ENCODE results near the gene DDX10. TPM values are rescaled to one million over a fixed set of nuclear protein-coding genes. Genes with fewer than 3 reads are reported as not detected.

DDX10 gene
- total RNA-seq, 1 experiment from 2014 or later, result 43.4 TPM

GRCh38 chr11:108866781-108867180, 201.9 kb downstream of the DDX10 start:
- Histone ChIP-seq H3K9me3 (replicated peaks) (no peaks in the 10 kb centered on the region), H3K4me1 (no peaks in the 10 kb centered on the region), H3K27me3 (no peaks in the 10 kb centered on the region), H3K27ac (no peak overlapping the region), H3K4me3 (no peak overlapping the region), H3K36me3 (no peaks in the 10 kb centered on the region)
- DNase-seq, result no peak

DNA sequence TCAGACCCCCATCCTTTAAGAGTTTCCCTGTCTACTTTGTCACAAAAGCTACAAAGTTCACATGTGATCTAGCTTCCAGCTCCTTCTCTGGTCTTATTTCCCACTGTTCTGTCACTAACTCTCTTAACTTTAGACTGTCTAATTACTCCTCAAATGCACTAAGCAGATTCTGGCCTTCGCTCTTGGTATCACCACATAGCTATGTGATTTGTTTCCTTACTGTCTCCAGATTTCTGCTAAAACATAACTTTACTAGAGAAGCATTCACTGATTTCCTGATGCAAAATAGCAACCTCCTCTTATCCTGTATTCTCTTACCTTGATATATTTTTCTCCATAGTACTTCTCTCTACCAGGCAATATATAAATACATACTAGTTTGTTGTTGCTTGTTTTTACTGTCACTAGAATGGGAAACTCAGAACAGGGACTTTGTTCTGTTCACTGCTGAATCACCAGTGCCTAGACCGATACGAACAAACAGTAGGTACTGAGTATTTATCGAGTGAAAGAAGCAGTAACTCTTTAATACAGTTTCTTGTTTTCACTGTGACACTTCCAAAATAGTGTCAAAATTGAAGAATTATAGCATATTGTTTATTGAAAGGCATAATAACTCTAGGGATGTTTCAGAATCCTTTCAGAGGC, 205.6 kb downstream of the DDX10 start:
- Histone ChIP-seq H3K36me3 (no peaks in the 10 kb centered on the region), H3K27ac (no peak overlapping the region), H3K4me1 (no peaks in the 10 kb centered on the region), H3K4me3 (no peak overlapping the region), H3K9me3 (replicated peaks) (no peaks in the 10 kb centered on the region), H3K27me3 (no peaks in the 10 kb centered on the region)
- DNase-seq, result no peak

- H3K9me3 ChIP-seq (replicated peaks), result no peaks in the 10 kb centered on the region
Observed at GRCh38 chr11:108871152-108871551, 206.3 kb downstream of the DDX10 start.

GRCh38 chr11:108871867-108872266, 207.0 kb downstream of the DDX10 start:
- no peak overlapping the region for H3K4me3 ChIP-seq
- no peaks in the 10 kb centered on the region for H3K4me1 ChIP-seq
- H3K9me3 ChIP-seq (replicated peaks), result no peaks in the 10 kb centered on the region
- no peaks in the 10 kb centered on the region for H3K27me3 ChIP-seq
- no peaks in the 10 kb centered on the region for H3K36me3 ChIP-seq
- no peak for DNase-seq
- no peak overlapping the region for H3K27ac ChIP-seq

More at GRCh38 chr11:108871152-108871551, 206.3 kb downstream of the DDX10 start:
- Histone ChIP-seq H3K4me1 (no peaks in the 10 kb centered on the region), H3K27me3 (no peaks in the 10 kb centered on the region), H3K4me3 (no peak overlapping the region), H3K27ac (no peak overlapping the region), H3K36me3 (no peaks in the 10 kb centered on the region)
- peak in 1 of 2 experiments; percentile 21 for DNase-seq

- DNase-seq, result no peak
- Histone ChIP-seq H3K27ac (no peak overlapping the region), H3K27me3 (no peaks in the 10 kb centered on the region), H3K36me3 (no peaks in the 10 kb centered on the region), H3K4me3 (no peak overlapping the region), H3K4me1 (no peaks in the 10 kb centered on the region), H3K9me3 (replicated peaks) (no peaks in the 10 kb centered on the region)
Observed at GRCh38 chr11:108872781-108873291, 208.0 kb downstream of the DDX10 start.

- Histone ChIP-seq H3K36me3 (no peaks in the 10 kb centered on the region), H3K27me3 (no peaks in the 10 kb centered on the region), H3K27ac (no peak overlapping the region), H3K9me3 (replicated peaks) (no peaks in the 10 kb centered on the region), H3K4me3 (no peak overlapping the region), H3K4me1 (no peaks in the 10 kb centered on the region)
- DNase-seq, result no peak
Observed at GRCh38 chr11:108873310-108873709, 208.4 kb downstream of the DDX10 start.

DNA sequence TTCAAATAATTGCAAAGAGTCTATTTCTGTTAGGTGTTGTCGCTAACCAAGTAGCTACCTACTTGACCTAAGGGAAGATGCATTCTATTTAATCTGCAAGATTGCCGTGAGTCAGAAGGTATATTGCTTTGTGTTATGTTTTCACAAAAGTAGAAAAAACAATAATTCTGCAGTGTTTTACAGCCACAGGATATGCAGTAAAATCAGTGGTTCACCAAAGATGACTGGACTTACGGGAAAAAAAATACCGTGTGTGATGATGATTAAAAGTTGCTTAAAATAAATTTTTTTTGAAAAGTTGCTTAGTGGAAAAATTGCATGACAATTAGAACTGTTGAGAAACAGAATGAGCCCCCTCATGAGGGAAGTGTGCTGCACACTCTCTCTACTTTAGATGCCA, 209.1 kb downstream of the DDX10 start:
- no peak overlapping the region for H3K27ac ChIP-seq
- no peak for DNase-seq
- H3K4me3 ChIP-seq, result no peak overlapping the region
- no peaks in the 10 kb centered on the region for H3K27me3 ChIP-seq
- no peaks in the 10 kb centered on the region for H3K4me1 ChIP-seq
- H3K9me3 ChIP-seq (replicated peaks), result no peaks in the 10 kb centered on the region
- no peaks in the 10 kb centered on the region for H3K36me3 ChIP-seq

DNA sequence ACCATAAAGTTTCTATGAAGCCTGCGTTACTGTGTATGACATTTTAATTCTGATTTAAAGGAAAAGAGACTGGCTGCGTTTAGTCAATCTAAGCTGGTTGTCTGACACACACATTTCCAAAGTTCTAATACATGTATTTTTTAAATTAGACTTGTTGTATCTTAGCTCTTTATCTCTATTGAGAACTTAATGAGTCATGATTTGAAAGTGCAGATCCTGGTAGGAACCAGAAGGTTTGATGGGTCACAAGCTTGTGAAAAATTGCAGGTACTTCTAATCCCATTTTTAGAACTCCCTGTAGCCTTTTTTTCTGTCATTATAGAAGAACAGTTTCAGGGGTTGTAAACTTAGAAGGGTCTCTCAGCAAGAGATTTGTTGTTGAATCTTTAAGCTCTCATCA, 210.3 kb downstream of the DDX10 start:
- no peak overlapping the region for H3K27ac ChIP-seq
- H3K27me3 ChIP-seq, result no peaks in the 10 kb centered on the region
- H3K9me3 ChIP-seq (replicated peaks), result no peaks in the 10 kb centered on the region
- no peak overlapping the region for H3K4me3 ChIP-seq
- DNase-seq, result no peak
- H3K4me1 ChIP-seq, result no peaks in the 10 kb centered on the region
- no peaks in the 10 kb centered on the region for H3K36me3 ChIP-seq

DNA sequence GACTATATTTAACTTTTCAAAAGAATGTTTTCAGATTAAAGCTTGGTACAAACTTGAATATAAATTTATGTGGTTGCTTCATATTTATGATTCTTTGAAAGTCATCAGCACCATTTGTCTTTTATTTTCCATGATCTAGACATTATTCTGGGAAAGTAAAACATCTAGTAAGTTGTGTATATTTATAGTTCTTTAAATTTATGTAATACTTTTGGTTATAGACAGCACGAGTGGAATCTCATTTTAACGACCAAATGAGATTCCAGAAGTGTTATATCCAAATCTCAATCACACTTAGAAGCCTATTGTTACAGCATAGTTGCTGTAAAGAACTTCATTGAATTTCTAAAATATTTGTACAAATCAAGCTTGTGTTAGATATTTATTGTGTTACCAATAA, 212.3 kb downstream of the DDX10 start:
- Histone ChIP-seq H3K4me1 (no peaks in the 10 kb centered on the region), H3K27me3 (no peaks in the 10 kb centered on the region), H3K27ac (no peak overlapping the region), H3K4me3 (no peak overlapping the region), H3K36me3 (no peaks in the 10 kb centered on the region), H3K9me3 (replicated peaks) (no peaks in the 10 kb centered on the region)
- no peak for DNase-seq

DNA sequence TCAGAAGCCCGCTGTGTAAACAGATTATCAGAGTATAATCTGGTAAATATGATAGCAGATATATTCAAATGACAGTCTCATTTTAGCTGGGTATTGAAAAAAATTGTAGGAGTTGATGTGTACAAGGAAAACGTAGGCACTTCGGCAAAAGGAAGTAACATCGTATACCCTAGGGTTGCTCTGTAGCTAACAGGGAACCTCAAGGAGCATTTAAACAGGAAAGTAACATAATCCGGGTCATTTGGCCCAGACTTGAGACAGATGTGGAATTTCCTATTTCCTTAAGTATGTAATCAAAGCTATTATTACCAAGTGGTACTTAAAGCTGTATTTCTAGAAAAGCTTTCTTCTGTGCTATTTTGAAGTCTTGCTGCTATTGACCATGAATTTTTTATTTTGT, 215.6 kb downstream of the DDX10 start:
- DNase-seq, result no peak
- H3K4me1 ChIP-seq, result no peaks in the 10 kb centered on the region
- no peak overlapping the region for H3K4me3 ChIP-seq
- H3K27ac ChIP-seq, result no peak overlapping the region
- H3K36me3 ChIP-seq, result no peaks in the 10 kb centered on the region
- H3K9me3 ChIP-seq (replicated peaks), result no peaks in the 10 kb centered on the region
- H3K27me3 ChIP-seq, result no peaks in the 10 kb centered on the region

GRCh38 chr11:108881131-108881530, 216.3 kb downstream of the DDX10 start:
- DNase-seq, result no peak
- Histone ChIP-seq H3K4me3 (no peak overlapping the region), H3K27ac (no peak overlapping the region), H3K9me3 (replicated peaks) (no peaks in the 10 kb centered on the region), H3K27me3 (no peaks in the 10 kb centered on the region), H3K4me1 (no peaks in the 10 kb centered on the region), H3K36me3 (no peaks in the 10 kb centered on the region)

GRCh38 chr11:108882211-108882831, 217.5 kb downstream of the DDX10 start:
- no peak for DNase-seq

DNA sequence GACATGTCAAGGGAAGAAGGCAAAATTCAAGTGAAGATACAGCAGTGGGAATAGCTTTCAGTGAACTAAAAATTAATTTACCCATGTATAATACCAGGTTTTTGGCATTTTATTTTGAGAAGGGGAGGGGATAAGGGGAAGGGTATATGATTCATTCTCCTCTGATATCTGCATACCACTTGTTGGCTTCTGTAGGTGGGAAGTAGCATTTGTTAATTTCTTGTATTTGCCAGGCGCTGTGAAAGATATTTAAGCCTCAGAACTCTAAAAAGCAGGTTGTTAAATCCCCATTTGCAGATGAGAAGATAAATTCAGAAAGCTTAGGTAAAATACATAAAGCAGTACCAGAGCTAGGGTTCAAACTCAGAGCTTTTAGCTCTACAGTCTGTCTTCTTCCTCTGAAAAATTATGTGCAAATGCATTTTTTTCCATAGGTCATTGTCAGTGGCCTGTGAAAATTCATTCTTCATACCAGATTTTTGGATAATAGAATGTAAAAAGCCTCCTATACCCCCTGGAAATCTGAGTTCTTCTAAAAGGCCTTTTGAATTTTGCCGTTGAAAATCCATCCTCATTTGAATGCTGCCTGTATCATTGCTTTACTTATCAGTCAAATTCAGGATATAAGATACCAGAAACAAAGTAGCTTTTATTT, 221.3 kb downstream of the DDX10 start:
- H3K4me1 ChIP-seq, result no peaks in the 10 kb centered on the region
- no peak for DNase-seq
- H3K36me3 ChIP-seq, result no peaks in the 10 kb centered on the region
- no peak overlapping the region for H3K4me3 ChIP-seq
- H3K9me3 ChIP-seq (replicated peaks), result no peaks in the 10 kb centered on the region
- no peaks in the 10 kb centered on the region for H3K27me3 ChIP-seq
- H3K27ac ChIP-seq, result no peak overlapping the region

More at GRCh38 chr11:108882211-108882831, 217.5 kb downstream of the DDX10 start:
- no peaks in the 10 kb centered on the region for H3K9me3 ChIP-seq (replicated peaks)
- H3K4me1 ChIP-seq, result no peaks in the 10 kb centered on the region
- no peak overlapping the region for H3K4me3 ChIP-seq
- H3K27me3 ChIP-seq, result no peaks in the 10 kb centered on the region
- H3K27ac ChIP-seq, result no peak overlapping the region
- no peaks in the 10 kb centered on the region for H3K36me3 ChIP-seq

- H3K27me3 ChIP-seq, result no peaks in the 10 kb centered on the region
- H3K36me3 ChIP-seq, result no peaks in the 10 kb centered on the region
- H3K4me3 ChIP-seq, result no peak overlapping the region
- no peak overlapping the region for H3K27ac ChIP-seq
- no peaks in the 10 kb centered on the region for H3K9me3 ChIP-seq (replicated peaks)
- 0 out of 2 replicates have a peak, but pooled peaks cover under 1% of the 10 kb centered on the region for H3K4me1 ChIP-seq
- DNase-seq, result no peak
Observed at GRCh38 chr11:108886660-108887009, 221.8 kb downstream of the DDX10 start.

DNA sequence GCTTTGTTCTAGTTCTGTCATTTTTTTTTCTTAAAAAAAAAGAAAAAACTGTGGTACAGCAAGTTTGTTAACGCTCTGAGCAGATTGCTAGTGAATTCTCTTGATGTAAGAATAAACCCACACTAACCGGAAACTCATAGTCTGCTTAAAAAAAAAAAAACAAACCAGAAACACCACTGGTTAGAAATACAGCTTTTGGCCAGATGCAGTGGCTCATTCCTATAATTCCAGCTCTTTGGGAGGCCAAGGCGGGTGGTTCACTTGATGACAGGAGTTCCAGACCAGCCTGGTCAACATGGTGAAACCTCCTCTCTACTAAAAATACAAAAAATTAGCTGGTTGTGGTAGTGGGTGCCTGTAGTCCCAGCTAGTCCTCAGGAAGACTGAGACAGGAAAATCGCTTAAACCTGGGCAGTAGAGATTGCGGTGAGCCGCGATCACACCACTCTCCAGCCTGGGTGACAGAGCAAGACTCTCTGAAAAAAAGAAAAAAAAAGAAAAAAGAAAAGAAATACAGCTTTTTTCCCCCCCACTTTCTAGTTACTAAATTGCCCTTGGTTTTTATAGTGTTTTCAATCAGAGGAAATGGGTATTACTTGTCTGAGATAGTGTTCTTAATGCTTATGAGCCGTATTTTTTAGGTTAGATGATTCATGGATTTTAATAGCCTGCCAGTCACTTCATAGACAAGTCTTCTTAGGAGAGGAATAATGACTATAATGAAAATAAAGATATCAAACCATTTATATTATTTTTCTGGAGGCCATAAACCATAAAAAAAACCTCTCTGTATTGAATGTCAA, 222.8 kb downstream of the DDX10 start:
- DNase-seq, result no peak
- Histone ChIP-seq H3K27ac (no peak overlapping the region), H3K9me3 (replicated peaks) (no peaks in the 10 kb centered on the region), H3K27me3 (no peaks in the 10 kb centered on the region), H3K4me3 (no peak overlapping the region), H3K36me3 (no peaks in the 10 kb centered on the region), H3K4me1 (0 out of 2 replicates have a peak, but pooled peaks cover 5% of the 10 kb centered on the region)
